BLaER1 (cell line): ENCODE results near the gene NANS.

Source experiments
- H3K27ac ChIP-seq: shearing (Covaris generic); formaldehyde crosslinking; 2 replicates; pipeline ENCODE4 v1.8.1; 2022
- H3K27me3 ChIP-seq: shearing (Covaris generic); formaldehyde crosslinking; 2 replicates; pipeline ENCODE4 v1.8.1; 2022
- H3K36me3 ChIP-seq: shearing (Covaris generic); formaldehyde crosslinking; 2 replicates; pipeline ENCODE4 v1.8.1; 2022
- H3K4me1 ChIP-seq: shearing (Covaris generic); formaldehyde crosslinking; 2 replicates; pipeline ENCODE4 v1.8.1; 2022
- H3K4me2 ChIP-seq: shearing (Covaris generic); formaldehyde crosslinking; 2 replicates; pipeline ENCODE4 v1.8.1; 2022
- H3K4me3 ChIP-seq: shearing (Covaris generic); formaldehyde crosslinking; 2 replicates; pipeline ENCODE4 v1.8.1; 2022
- H3K9ac ChIP-seq: shearing (Covaris generic); formaldehyde crosslinking; 2 replicates; pipeline ENCODE4 v1.8.1; 2022
- H3K9me3 ChIP-seq: shearing (Covaris generic); formaldehyde crosslinking; 2 replicates; pipeline ENCODE4 v1.8.1; 2022
- H4K20me1 ChIP-seq: shearing (Covaris generic); formaldehyde crosslinking; 2 replicates; pipeline ENCODE4 v1.8.1; 2022
- Cebpa-rat ChIP-seq: shearing (Covaris generic); IDR thresholded peaks from 2 replicates; pipeline ENCODE4 v1.8.1; 2022

NANS gene

DNA sequence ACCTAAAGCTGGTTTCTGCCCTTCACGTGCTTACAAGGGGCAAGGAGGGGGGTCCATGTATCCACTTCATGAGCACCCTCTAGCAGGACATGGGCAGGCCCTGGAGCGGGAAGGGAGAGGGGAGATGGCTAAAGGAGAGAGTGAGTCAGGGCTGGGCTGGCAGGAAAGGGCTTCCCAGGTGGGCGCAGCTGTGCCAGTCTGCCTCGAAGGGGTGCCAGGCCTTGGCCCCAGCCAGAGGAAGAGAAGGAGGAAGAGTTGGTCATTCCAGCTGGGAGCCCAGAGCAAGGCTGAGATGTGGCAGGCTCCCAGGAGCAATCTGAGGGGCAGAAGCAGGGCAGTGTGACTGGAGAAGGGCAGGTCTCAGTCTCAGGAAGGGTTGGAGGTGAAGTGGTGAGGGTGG is 37.8 kb downstream of the NANS start:
- Histone ChIP-seq H4K20me1 (no peaks in the 10 kb centered on the region), H3K9me3 (no peaks in the 10 kb centered on the region), H3K4me2 (no peak overlapping the region), H3K4me3 (no peak overlapping the region), H3K27ac (0 out of 2 replicates have a peak overlapping the region, but pooled peaks have one; percentile 41), H3K36me3 (peaks cover 76% of the 10 kb centered on the region), H3K27me3 (no peaks in the 10 kb centered on the region), H3K4me1 (peaks cover 18% of the 10 kb centered on the region), H3K9ac (no peak overlapping the region)
- TF ChIP-seq Cebpa-rat, result no peak

DNA sequence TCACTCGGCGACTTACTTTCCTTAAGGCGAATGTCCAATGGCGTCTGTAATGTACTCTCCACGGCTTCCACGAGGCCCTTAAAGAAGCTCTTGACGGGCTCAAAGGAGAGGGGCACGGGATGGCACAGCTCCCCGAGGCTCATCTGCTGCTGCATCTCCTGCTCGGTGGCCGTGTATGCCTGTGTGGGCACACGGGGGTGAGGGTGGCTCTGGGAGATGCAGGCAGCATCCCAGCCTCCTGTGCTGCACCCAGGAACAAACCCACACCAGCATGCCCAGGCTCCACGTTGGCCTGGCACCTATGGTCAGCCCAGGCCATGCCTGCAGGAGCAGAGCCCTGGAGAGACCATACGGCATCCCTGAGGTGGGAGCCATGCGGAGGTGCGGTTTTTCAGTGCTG is 38.3 kb downstream of the NANS start:
- Histone ChIP-seq H3K4me1 (peaks cover 23% of the 10 kb centered on the region), H3K36me3 (peaks cover 72% of the 10 kb centered on the region), H3K4me3 (no peak overlapping the region), H3K9ac (no peak overlapping the region), H3K27ac (no peak overlapping the region), H3K4me2 (no peak overlapping the region), H3K27me3 (no peaks in the 10 kb centered on the region), H4K20me1 (no peaks in the 10 kb centered on the region), H3K9me3 (no peaks in the 10 kb centered on the region)
- no peak for TF ChIP-seq Cebpa-rat

DNA sequence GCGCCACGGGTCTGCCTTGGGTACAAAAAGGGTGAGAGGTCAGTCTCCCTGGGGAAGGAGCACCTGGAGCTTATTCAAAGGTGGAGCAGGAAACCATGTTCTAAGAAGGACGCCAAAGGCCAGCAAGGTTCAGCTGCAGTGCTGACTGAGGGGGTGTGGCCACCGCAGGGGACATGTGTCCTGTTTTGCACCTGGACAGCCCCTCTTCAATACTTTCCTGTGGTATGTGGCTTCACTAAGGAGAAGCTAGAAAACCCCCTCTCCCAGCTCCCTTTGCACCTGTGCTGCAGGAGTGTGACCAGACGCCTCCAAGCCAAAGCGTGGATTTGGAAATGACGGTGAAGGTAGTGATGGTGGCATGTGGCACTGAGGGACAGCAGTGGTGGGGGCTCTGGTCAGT is 38.9 kb downstream of the NANS start:
- no peak for TF ChIP-seq Cebpa-rat
- no peaks in the 10 kb centered on the region for H3K27me3 ChIP-seq
- peaks cover 28% of the 10 kb centered on the region for H3K4me1 ChIP-seq
- H3K9ac ChIP-seq, result no peak overlapping the region
- no peak overlapping the region for H3K4me3 ChIP-seq
- peaks cover 68% of the 10 kb centered on the region for H3K36me3 ChIP-seq
- no peaks in the 10 kb centered on the region for H4K20me1 ChIP-seq
- H3K9me3 ChIP-seq, result no peaks in the 10 kb centered on the region
- 0 out of 2 replicates have a peak overlapping the region, but pooled peaks have one; percentile 2 for H3K27ac ChIP-seq
- H3K4me2 ChIP-seq, result no peak overlapping the region

DNA sequence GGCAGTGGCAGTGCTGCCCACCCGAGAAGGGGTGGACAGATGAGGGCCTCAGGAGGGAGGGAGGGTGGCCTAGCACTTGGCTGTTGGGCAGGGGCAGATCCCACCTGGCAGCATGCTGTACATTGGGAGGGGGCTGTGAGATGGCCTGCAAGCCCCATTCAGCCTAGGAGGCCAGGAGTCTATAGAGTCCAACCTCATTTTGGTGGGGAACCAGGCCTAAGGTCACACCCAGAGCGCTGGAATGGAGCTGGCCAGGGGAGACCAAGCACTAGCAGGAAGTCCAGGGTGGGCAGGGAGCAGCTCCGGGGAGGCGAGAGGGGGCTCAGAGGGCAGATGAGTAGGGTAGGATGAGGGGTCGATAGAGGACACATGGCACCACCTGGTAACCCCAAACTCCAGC is 39.6 kb downstream of the NANS start:
- no peak overlapping the region for H3K27ac ChIP-seq
- no peaks in the 10 kb centered on the region for H3K27me3 ChIP-seq
- no peak for TF ChIP-seq Cebpa-rat
- no peak overlapping the region for H3K4me3 ChIP-seq
- no peak overlapping the region for H3K4me2 ChIP-seq
- H3K9me3 ChIP-seq, result no peaks in the 10 kb centered on the region
- no peak overlapping the region for H3K9ac ChIP-seq
- H3K4me1 ChIP-seq, result peaks cover 35% of the 10 kb centered on the region
- no peaks in the 10 kb centered on the region for H4K20me1 ChIP-seq
- peaks cover 64% of the 10 kb centered on the region for H3K36me3 ChIP-seq

DNA sequence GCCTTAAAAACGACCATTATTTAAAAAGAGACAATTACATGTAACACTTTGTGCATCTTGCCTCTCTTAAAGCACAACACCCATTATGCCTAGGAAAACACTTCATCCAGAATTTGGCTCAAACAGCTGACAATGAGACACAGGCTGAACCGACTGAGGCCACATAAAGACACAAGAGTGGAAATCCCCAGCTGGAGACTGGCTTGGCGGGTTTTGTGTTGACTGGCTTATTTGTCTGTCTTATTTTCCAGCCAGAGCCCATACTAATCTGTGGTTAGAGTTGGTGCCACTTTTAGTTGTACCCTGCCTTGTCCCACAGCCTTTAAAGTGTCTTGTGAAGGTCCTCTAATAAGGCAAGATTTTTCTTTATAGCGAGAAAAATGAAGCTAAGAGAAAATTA is 41.3 kb downstream of the NANS start:
- H3K36me3 ChIP-seq, result peaks cover 60% of the 10 kb centered on the region
- H3K9ac ChIP-seq, result no peak overlapping the region

DNA sequence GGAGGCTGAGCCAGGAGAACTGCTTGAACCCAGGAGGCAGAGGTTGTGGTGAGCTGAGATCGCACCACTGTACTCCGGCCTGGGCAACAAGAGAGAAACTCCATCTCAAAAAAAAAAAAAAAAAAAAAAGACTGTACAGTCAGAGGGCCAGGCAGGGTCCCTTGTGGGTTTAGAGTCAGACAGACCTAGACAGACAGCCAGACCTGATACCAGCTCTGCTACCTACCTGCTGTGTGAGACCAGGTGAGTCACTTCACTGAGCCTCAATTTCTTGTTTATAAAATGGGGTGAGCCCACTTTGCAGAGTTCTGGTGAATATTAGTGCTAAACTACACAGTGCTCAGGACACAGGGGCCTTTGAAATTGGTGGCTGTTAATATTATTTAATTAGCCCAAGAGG is 42.8 kb downstream of the NANS start:
- H3K9ac ChIP-seq, result peak overlapping the region; percentile 51
- H3K27ac ChIP-seq, result peak overlapping the region; percentile 81
- H3K4me1 ChIP-seq, result peaks cover 67% of the 10 kb centered on the region
- H3K4me2 ChIP-seq, result peak overlapping the region; percentile 89
- no peaks in the 10 kb centered on the region for H3K9me3 ChIP-seq
- no peak overlapping the region for H3K4me3 ChIP-seq
- no peaks in the 10 kb centered on the region for H3K27me3 ChIP-seq
- H3K36me3 ChIP-seq, result peaks cover 46% of the 10 kb centered on the region
- H4K20me1 ChIP-seq, result no peaks in the 10 kb centered on the region
- no peak for TF ChIP-seq Cebpa-rat

More for the DNA sequence above, 41.3 kb downstream of the NANS start:
- Histone ChIP-seq H3K4me1 (peaks cover 52% of the 10 kb centered on the region), H4K20me1 (no peaks in the 10 kb centered on the region), H3K4me2 (no peak overlapping the region), H3K27ac (no peak overlapping the region), H3K9me3 (no peaks in the 10 kb centered on the region), H3K4me3 (no peak overlapping the region), H3K27me3 (no peaks in the 10 kb centered on the region)
- TF ChIP-seq Cebpa-rat, result no peak

DNA sequence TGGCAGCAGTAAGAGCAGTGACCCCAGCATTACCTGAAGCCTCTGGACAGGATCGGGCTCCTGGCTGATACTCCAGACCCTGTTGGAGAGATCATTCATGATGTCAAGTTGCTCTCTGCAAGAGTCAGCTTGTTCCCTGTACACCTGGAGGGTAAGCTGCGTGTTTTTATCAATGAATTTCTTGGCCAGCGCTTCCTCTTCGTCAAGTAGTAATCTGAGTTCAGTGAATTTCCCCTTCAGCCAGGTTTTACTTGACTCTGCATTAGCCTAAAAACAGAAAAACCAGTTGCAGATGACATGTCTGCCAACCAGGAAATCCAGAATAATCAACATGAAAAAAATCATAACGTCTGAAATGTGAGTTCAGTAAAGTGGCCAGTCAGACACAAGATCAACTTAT is 43.4 kb downstream of the NANS start:
- H3K4me2 ChIP-seq, result peak overlapping the region; percentile 89
- H3K27me3 ChIP-seq, result no peaks in the 10 kb centered on the region
- H3K4me3 ChIP-seq, result no peak overlapping the region
- H3K36me3 ChIP-seq, result peaks cover 42% of the 10 kb centered on the region
- H3K9ac ChIP-seq, result peak overlapping the region; percentile 51
- no peak for TF ChIP-seq Cebpa-rat
- H3K4me1 ChIP-seq, result peaks cover 73% of the 10 kb centered on the region
- H3K9me3 ChIP-seq, result no peaks in the 10 kb centered on the region
- H4K20me1 ChIP-seq, result no peaks in the 10 kb centered on the region
- peak overlapping the region; percentile 81 for H3K27ac ChIP-seq

DNA sequence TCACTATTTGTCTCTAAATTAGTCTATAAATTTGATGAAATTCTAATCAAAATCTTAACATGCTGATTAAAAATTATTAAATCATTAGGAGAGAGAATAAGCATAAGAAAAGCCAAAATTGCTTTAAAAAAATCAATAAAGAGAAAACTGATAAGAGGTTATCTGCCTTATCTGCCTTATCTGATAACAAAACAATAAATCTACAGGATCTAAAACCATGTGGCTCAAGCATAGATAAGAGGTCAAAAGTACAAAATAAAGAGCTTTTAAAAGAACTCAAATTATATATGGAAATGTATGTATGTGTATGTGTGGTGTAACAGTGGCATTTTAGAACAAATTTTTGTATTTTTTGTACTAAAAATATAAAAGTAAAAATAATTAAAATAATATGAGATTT is 43.9 kb downstream of the NANS start:
- no peak overlapping the region for H3K4me3 ChIP-seq
- H3K9me3 ChIP-seq, result no peaks in the 10 kb centered on the region
- H3K9ac ChIP-seq, result no peak overlapping the region
- peaks cover 42% of the 10 kb centered on the region for H3K36me3 ChIP-seq
- no peaks in the 10 kb centered on the region for H4K20me1 ChIP-seq
- H3K27me3 ChIP-seq, result no peaks in the 10 kb centered on the region
- peak overlapping the region; percentile 89 for H3K4me2 ChIP-seq
- peak overlapping the region; percentile 81 for H3K27ac ChIP-seq
- TF ChIP-seq Cebpa-rat, result no peak
- peaks cover 78% of the 10 kb centered on the region for H3K4me1 ChIP-seq

DNA sequence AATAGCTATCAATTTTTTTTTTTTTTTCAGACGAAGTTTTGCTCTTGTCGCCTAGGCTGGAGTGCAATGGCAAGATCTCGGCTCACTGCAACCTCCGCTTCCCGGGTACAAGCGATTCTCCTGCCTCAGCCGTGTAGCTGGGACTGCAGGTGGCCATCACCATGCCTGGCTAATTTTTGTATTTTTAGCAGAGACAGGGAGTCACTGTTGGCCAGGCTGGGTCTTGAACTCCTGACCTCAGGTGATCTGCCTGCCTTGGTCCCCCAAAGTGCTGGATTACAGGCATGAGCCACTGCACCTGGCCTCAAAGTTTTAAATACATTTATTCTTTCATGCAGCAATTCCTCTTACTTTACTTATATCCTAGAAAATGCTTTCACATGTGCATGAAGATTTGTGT is 44.9 kb downstream of the NANS start:
- Histone ChIP-seq H3K27me3 (no peaks in the 10 kb centered on the region), H3K27ac (peak overlapping the region; percentile 81), H4K20me1 (no peaks in the 10 kb centered on the region), H3K9ac (peak overlapping the region; percentile 66), H3K36me3 (peaks cover 42% of the 10 kb centered on the region), H3K4me3 (peak overlapping the region; percentile 46; the same call in 1 of the 2 replicates), H3K4me2 (peak overlapping the region; percentile 89), H3K9me3 (peaks cover 8% of the 10 kb centered on the region), H3K4me1 (peaks cover 85% of the 10 kb centered on the region)
- no peak for TF ChIP-seq Cebpa-rat

DNA sequence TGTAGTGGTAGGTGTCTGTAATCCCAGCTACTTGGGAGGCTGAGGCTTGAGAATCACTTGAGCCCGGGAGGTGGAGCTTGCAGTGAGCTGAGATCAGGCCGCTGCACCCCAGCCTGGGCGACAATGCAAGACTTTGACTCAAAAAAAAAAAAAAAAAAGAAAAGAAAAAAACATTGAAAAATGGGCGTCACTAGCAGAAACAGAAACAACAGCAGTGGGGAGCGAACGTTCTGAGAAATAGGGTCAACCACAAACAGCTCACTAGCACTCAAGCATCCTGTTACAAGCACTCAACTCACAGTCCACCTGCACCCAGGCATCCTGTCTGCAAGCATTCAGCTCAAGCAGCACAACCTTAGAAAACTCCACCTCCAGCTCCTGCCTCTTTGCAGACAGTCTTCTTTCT is 45.3 kb downstream of the NANS start:
- no peak for TF ChIP-seq Cebpa-rat
- peak overlapping the region; percentile 66 for H3K9ac ChIP-seq
- peak overlapping the region; percentile 46; the same call in 1 of the 2 replicates for H3K4me3 ChIP-seq
- no peaks in the 10 kb centered on the region for H3K27me3 ChIP-seq
- peaks cover 40% of the 10 kb centered on the region for H3K36me3 ChIP-seq
- H3K9me3 ChIP-seq, result peaks cover 13% of the 10 kb centered on the region
- H3K4me1 ChIP-seq, result peaks cover 85% of the 10 kb centered on the region
- no peaks in the 10 kb centered on the region for H4K20me1 ChIP-seq
- peak overlapping the region; percentile 89 for H3K4me2 ChIP-seq
- H3K27ac ChIP-seq, result peak overlapping the region; percentile 89

DNA sequence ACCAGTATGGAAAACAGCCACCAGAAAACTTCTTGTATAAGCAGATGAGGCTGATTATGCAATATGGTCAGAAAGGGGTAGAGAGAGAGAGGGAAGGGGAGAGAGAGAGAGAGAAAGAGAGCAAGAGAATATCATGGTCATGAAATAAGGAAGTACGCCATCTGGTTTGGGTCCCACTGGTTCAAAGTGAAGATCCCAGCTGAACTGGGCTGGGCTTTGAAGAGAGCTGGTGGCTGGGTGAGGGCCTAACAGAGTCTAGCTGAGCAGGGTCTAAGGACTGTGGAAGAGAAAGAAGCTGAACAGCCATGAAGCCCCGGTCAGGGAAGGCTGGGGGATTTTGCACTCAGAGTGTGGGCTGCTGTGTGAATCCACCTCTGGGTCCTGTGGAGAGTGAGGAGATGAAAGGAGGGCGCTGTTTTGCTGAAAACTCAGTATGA is 47.9 kb downstream of the NANS start:
- Histone ChIP-seq H3K36me3 (peaks cover 31% of the 10 kb centered on the region), H3K9ac (peak overlapping the region; percentile 56; the same call in 1 of the 2 replicates), H3K4me2 (peak overlapping the region; percentile 89), H3K4me1 (peaks cover 91% of the 10 kb centered on the region), H3K9me3 (peaks cover 17% of the 10 kb centered on the region), H3K27me3 (no peaks in the 10 kb centered on the region), H3K27ac (peak overlapping the region; percentile 89), H4K20me1 (no peaks in the 10 kb centered on the region), H3K4me3 (no peak overlapping the region)
- peak; percentile 95 for TF ChIP-seq Cebpa-rat
